ENCODE results near the gene BNC2.

- no peak for TF ChIP-seq POLR2A (IDR thresholded peaks at IDR 0.05; ENCODE audit: low read depth, low read length)
- TF ChIP-seq POLR2AphosphoS5 (IDR thresholded peaks at IDR 0.05; ENCODE audit: low read depth, low read length), result no peak
These were observed 233.3 kb downstream of the BNC2 start for GRCh38 chr9:16637218-16637617.

All from GM12892 (cell line).